Common myeloid progenitor, CD34-positive (primary cell): ENCODE results near the gene LIMCH1.

Experiments
- CTCF ChIA-PET: fragments of 350-600 bp; sonication (Branson Sonifier 250); formaldehyde crosslinking; loops from one replicate; lab custom pipeline; 2021; ENCODE audit warnings: antibody characterized with exemption; lab: Charles Lee
- POLR2A ChIA-PET: fragments of 350-600 bp; sonication (Branson Sonifier 250); formaldehyde crosslinking; loops from one replicate; lab custom pipeline; 2021; ENCODE audit warnings: antibody characterized with exemption; lab: Charles Lee
- DNase-seq, 3 donors: peaks; one replicate each; pipeline versions ENCODE4 v3.0.0 to v3.0.0-alpha.2; 2013
- H3K27ac ChIP-seq, 2 experiments: 1 replicate in 1 of 2; 2 replicates in 1 of 2; pipeline ENCODE4 v1.7.0; 2013; ENCODE audit warnings: inconsistent platforms in 2 of 2, low read length in 2 of 2, mild to moderate bottlenecking in 2 of 2, low read depth in 1 of 2, moderate library complexity in 1 of 2; ENCODE audit not compliant: severe bottlenecking in 2 of 2, insufficient read depth in 1 of 2, poor library complexity in 1 of 2
- H3K27me3 ChIP-seq, 5 experiments: replicated peaks in 2 of 5; 1 replicate in 3 of 5; 2 replicates in 2 of 5; pipeline versions ENCODE4 v1.6.1 to v1.7.0; 2013; ENCODE audit warnings: low read length in 4 of 5, mild to moderate bottlenecking in 2 of 5, moderate library complexity in 2 of 5, inconsistent platforms in 1 of 5; ENCODE audit not compliant: insufficient read depth in 5 of 5, control insufficient read depth in 4 of 5
- H3K36me3 ChIP-seq, 4 experiments: 1 replicate in 2 of 4; 2 replicates in 2 of 4; pipeline versions ENCODE4 v1.6.1 to v1.7.0; 2013; ENCODE audit warnings: low read length in 3 of 4, control low read depth in 1 of 4, mild to moderate bottlenecking in 1 of 4; ENCODE audit not compliant: control insufficient read depth in 4 of 4, insufficient read depth in 4 of 4
- H3K4me1 ChIP-seq, 4 experiments: 1 replicate in 3 of 4; 2 replicates in 1 of 4; pipeline versions ENCODE4 v1.6.1 to v1.7.1; 2013; ENCODE audit warnings: low read length in 3 of 4, mild to moderate bottlenecking in 3 of 4, control low read depth in 1 of 4, inconsistent platforms in 1 of 4, moderate library complexity in 1 of 4; ENCODE audit not compliant: control insufficient read depth in 4 of 4, insufficient read depth in 4 of 4; ENCODE audit errors: control extremely low read depth in 1 of 4
- H3K4me3 ChIP-seq, 7 experiments: 1 replicate in 4 of 7; 2 replicates in 3 of 7; pipeline versions ENCODE4 v1.5.1 to v1.7.0; 2013; ENCODE audit warnings: mild to moderate bottlenecking in 7 of 7, low read length in 6 of 7, moderate library complexity in 6 of 7, inconsistent platforms in 2 of 7, low read depth in 2 of 7, control low read depth in 1 of 7; ENCODE audit not compliant: insufficient read depth in 4 of 7, control insufficient read depth in 1 of 7; ENCODE audit errors: extremely low read depth in 1 of 7
- H3K9me3 ChIP-seq, 5 experiments: 1 replicate in 4 of 5; 2 replicates in 1 of 5; pipeline versions ENCODE4 v1.6.1 to v1.7.1; 2013; ENCODE audit warnings: low read length in 4 of 5, mild to moderate bottlenecking in 2 of 5, inconsistent platforms in 1 of 5, low read depth in 1 of 5, moderate library complexity in 1 of 5; ENCODE audit not compliant: control insufficient read depth in 4 of 5, insufficient read depth in 2 of 5; ENCODE audit errors: control extremely low read depth in 1 of 5
- WGBS: methylation state at CpG from one replicate; pipeline ENCODE4 v1.1.5; 2013; ENCODE audit not compliant: insufficient coverage; 5-methylcytosine and 5-hydroxymethylcytosine counted together

The LIMCH1 gene

GRCh38 chr4:41538887-41539498, 1.0 kb downstream of the LIMCH1 start:
- Histone ChIP-seq H3K9me3 (no peaks in the 10 kb centered on the region), H3K4me1 (peaks cover 0 to 23% (median 2%) of the 10 kb centered on the region in 4 experiments), H3K27ac (no peak overlapping the region), H3K4me3 (no peak overlapping the region), H3K36me3 (no peaks in the 10 kb centered on the region), H3K27me3 (no peaks in the 10 kb centered on the region)
- CTCF ChIA-PET, result interaction anchor here (1.0 to 1.6 kb wide), 2 partner anchors 71 to 153 kb away, joined by 3 to 4 read pairs; no protein-coding TSS in a partner anchor
- POLR2A ChIA-PET, result no interaction called here
- DNase-seq, result no peak
- 98% methylated on average over 11 of the region's 12 CpGs for WGBS

DNA sequence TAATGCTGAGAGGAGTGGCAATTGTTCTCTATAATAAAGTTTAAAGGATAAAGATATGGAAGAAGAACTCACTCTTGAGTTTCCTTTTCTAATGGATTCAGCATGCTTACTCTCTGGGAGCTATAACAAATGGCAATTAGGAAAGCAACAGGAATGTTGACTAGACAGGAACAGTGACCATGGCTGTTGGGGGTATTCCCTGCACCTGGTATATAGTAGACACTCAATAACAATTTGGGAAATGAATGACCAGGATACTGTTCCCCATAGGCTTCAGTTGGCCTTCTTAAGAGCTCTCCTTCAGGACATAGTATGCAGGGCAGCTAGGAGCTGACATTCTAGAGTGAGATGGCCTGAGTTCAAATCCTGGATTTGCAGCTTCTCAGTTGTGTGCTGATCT, 1.8 kb downstream of the LIMCH1 start:
- CTCF ChIA-PET, result interaction anchor here (1.6 to 1.8 kb wide), 2 partner anchors 10 to 153 kb away, joined by 4 to 5 read pairs; no protein-coding TSS in a partner anchor
- H3K9me3 ChIP-seq, result no peaks in the 10 kb centered on the region

GRCh38 chr4:41540687-41541086, 2.7 kb downstream of the LIMCH1 start:
- ChIA-PET CTCF (interaction anchor here (1.8 kb wide), 1 partner anchor 9 kb away, joined by 5 read pairs; no protein-coding TSS in a partner anchor), POLR2A (no interaction called here)
- no peaks in the 10 kb centered on the region for H3K27me3 ChIP-seq
- WGBS, result 40% methylated on average over 1 of the region's 5 CpGs
- no peaks in the 10 kb centered on the region for H3K9me3 ChIP-seq
- DNase-seq, result no peak
- H3K36me3 ChIP-seq, result no peaks in the 10 kb centered on the region
- H3K4me3 ChIP-seq, result no peak overlapping the region
- H3K27ac ChIP-seq, result no peak overlapping the region
- H3K4me1 ChIP-seq, result peaks cover 0 to 20% (median 2%) of the 10 kb centered on the region in 4 experiments

More for the DNA sequence above, 1.8 kb downstream of the LIMCH1 start:
- H3K4me3 ChIP-seq, result no peak overlapping the region
- no peak overlapping the region for H3K27ac ChIP-seq
- H3K27me3 ChIP-seq, result no peaks in the 10 kb centered on the region
- POLR2A ChIA-PET, result no interaction called here
- peaks cover 0 to 23% (median 2%) of the 10 kb centered on the region in 4 experiments for H3K4me1 ChIP-seq
- DNase-seq, result no peak
- no peaks in the 10 kb centered on the region for H3K36me3 ChIP-seq

DNA sequence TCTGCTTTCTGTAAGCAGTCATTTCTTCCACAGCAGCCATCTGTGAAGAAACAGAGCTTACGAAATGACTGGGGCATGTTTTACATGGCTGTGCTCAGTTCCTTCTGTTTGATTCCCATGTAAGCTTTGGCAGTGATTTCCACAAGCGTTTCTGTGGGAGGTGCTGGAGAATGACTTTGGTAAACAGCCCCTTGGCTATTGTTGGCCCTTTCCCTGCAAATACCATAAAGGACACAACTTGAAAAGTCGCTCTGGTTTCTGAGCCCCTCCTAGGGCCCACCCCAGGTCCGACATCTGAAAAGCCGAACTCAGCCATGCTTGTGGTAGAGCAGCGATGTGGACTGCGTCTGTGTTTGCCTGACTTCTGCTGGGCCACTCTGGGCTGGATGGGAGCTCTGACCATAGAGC, 3.7 kb downstream of the LIMCH1 start:
- POLR2A ChIA-PET, result no interaction called here
- no peaks in the 10 kb centered on the region for H3K36me3 ChIP-seq
- H3K4me1 ChIP-seq, result peaks cover 0 to 11% (median 0%) of the 10 kb centered on the region in 4 experiments
- H3K27ac ChIP-seq, result no peak overlapping the region
- no peak overlapping the region for H3K4me3 ChIP-seq
- no peak for DNase-seq
- WGBS, result 93% methylated on average over 6 of the region's 7 CpGs
- CTCF ChIA-PET, result interaction anchor here (1.8 kb wide), 1 partner anchor 8 kb away, joined by 5 read pairs; no protein-coding TSS in a partner anchor
- no peaks in the 10 kb centered on the region for H3K9me3 ChIP-seq
- H3K27me3 ChIP-seq, result no peaks in the 10 kb centered on the region

DNA sequence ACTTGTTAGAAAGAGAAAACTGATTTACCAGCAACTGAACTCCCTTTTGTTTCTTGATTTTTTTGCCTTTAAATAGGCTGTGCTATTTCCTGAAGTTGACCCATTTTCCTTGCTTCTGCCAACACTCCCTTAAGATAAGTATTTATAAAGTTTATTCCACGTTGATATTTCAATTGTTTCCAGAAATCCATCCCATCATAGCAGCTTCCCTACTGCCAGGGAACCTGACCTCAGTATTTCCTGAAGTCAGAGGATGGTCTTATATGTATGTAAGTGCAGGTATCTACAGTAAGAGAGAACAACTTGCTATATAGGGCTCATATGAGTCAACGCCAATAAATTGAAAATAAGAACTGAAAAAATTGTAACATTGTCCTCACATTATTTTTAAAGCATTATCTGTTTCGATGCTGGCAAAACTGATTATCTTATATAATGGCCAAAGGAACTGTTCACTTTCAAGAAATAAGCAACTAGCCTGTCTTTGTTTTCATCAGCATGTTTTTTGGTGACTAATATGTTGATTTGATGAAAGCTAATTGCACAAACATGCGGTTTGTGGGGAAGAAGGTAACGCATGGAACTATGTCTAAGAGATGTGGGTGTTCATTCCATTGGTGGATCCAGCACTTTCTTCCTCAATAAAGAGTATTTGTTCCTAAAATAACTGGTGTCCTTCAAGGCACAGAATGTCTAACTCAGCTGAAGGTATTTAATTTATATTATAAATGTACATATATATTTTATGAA, 4.7 kb downstream of the LIMCH1 start:
- Histone ChIP-seq H3K9me3 (no peaks in the 10 kb centered on the region), H3K27ac (no peak overlapping the region), H3K36me3 (no peaks in the 10 kb centered on the region), H3K4me3 (no peak overlapping the region), H3K4me1 (peaks cover 0 to 10% (median 0%) of the 10 kb centered on the region in 4 experiments), H3K27me3 (no peaks in the 10 kb centered on the region)
- WGBS, result 100% methylated on average over 2 of the region's 5 CpGs
- CTCF ChIA-PET, result interaction anchor here (1.3 kb wide), 1 partner anchor 18 kb away, joined by 3 read pairs; no protein-coding TSS in a partner anchor
- POLR2A ChIA-PET, result no interaction called here
- DNase-seq, result no peak

- ChIA-PET POLR2A (interaction anchor here (0.6 kb wide), 1 partner anchor 341 kb away, joined by 3 read pairs; no protein-coding TSS in a partner anchor), CTCF (interaction anchor here (1.3 kb wide), 1 partner anchor 12 kb away, joined by 5 read pairs; no protein-coding TSS in a partner anchor)
- WGBS, result 50% methylated on average over 2 of the region's 6 CpGs
Measured at GRCh38 chr4:41545238-41545637, 7.3 kb downstream of the LIMCH1 start.

More at GRCh38 chr4:41545238-41545637, 7.3 kb downstream of the LIMCH1 start:
- no peaks in the 10 kb centered on the region for H3K27me3 ChIP-seq
- H3K4me1 ChIP-seq, result peaks cover 0 to 17% (median 4%) of the 10 kb centered on the region in 4 experiments
- H3K4me3 ChIP-seq, result no peak overlapping the region
- H3K36me3 ChIP-seq, result no peaks in the 10 kb centered on the region
- no peaks in the 10 kb centered on the region for H3K9me3 ChIP-seq
- no peak overlapping the region for H3K27ac ChIP-seq
- no peak for DNase-seq
